ENCODE measurements around the gene SLC25A11.

DNA sequence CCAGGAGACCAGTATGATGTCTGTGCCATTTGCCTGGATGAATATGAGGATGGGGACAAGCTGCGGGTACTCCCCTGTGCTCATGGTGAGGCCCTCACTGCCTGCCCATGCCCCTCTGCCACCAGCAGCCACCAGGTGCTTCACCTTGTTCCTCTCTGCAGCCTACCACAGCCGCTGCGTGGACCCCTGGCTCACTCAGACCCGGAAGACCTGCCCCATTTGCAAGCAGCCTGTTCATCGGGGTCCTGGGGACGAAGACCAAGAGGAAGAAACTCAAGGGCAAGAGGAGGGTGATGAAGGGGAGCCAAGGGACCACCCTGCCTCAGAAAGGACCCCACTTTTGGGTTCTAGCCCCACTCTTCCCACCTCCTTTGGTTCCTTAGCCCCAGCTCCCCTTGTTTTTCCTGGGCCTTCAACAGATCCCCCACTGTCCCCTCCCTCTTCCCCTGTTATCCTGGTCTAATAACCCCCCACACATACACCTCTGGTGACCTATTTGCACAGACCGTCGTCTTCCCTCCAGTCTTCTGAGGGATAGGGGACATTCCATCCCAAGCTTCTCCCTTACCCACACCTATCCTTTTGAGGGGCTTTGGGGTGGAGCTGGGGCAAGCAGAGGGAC lies 4.8 kb upstream of the SLC25A11 start:
- TF ChIP-seq, protein P1, sequence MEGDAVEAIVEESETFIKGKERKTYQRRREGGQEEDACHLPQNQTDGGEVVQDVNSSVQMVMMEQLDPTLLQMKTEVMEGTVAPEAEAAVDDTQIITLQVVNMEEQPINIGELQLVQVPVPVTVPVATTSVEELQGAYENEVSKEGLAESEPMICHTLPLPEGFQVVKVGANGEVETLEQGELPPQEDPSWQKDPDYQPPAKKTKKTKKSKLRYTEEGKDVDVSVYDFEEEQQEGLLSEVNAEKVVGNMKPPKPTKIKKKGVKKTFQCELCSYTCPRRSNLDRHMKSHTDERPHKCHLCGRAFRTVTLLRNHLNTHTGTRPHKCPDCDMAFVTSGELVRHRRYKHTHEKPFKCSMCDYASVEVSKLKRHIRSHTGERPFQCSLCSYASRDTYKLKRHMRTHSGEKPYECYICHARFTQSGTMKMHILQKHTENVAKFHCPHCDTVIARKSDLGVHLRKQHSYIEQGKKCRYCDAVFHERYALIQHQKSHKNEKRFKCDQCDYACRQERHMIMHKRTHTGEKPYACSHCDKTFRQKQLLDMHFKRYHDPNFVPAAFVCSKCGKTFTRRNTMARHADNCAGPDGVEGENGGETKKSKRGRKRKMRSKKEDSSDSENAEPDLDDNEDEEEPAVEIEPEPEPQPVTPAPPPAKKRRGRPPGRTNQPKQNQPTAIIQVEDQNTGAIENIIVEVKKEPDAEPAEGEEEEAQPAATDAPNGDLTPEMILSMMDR (IDR thresholded peaks at IDR 0.05) = no peak
- no peak for TF ChIP-seq EZH2 (IDR thresholded peaks at IDR 0.05; ENCODE audit: borderline replicate concordance, insufficient read depth, low read depth, low read length, poor library complexity, severe bottlenecking)

Measured in B cell (primary cell).